Heart left ventricle (tissue), 13 donors: Measurements from ENCODE around the gene PAQR4.

Source experiments
- POLR2A ChIP-seq, 2 donors: fragments of 450-650 bp; IDR thresholded peaks; one replicate each; pipeline ENCODE4 v1.6.1; 2017; ENCODE audit warnings: antibody characterized with exemption in 2 of 2, mild to moderate bottlenecking in 2 of 2, moderate library complexity in 2 of 2
- TF ChIP-seq, protein P1 (sequence below), 12 donors: fragments of 200-600 bp; sonication (generic) in 4 of 12; IDR thresholded peaks; one replicate each; pipeline versions ENCODE4 v1.5.0 to v1.8.0; 2018 to 2022; ENCODE audit warnings: antibody characterized with exemption in 12 of 12, mild to moderate bottlenecking in 5 of 12
- donor health status: ischemic (EF 13 %, LVEDD 7.1; RV severe dilation, severe dysfunction).
- donor health status: DM: no; HTN: yes; CAD: no.
- donor health status: DM: no; HTN: no; CAD: no.
- donor health status: ischemic (EF 25% LVEDD 6.9; RV normal size, moderate dysfunction).
- donor health status: ischemic (EF 25% LVEDD 5.7; RV mildly dilated, moderate dysfunction).
- donor health status: ischemic (EF 35%, LVEDD 5.7; RV mildly dilated, moderate dysfunction).
- donor health status: nonischemic (EF 11% LVEDD 7.7; RV severe dilation, severe dysfunction).
- donor health status: DM: yes; HTN: yes; CAD: no.
- donor health status: PGD.
- donor health status: ischemic (EF 29% LVEDD 5.4; RV normal size, mild dysfunction).
- donor health status: nonischemic (EF 23%, LVEDD 6.1; RV moderate dilation, normal function).

DNA sequence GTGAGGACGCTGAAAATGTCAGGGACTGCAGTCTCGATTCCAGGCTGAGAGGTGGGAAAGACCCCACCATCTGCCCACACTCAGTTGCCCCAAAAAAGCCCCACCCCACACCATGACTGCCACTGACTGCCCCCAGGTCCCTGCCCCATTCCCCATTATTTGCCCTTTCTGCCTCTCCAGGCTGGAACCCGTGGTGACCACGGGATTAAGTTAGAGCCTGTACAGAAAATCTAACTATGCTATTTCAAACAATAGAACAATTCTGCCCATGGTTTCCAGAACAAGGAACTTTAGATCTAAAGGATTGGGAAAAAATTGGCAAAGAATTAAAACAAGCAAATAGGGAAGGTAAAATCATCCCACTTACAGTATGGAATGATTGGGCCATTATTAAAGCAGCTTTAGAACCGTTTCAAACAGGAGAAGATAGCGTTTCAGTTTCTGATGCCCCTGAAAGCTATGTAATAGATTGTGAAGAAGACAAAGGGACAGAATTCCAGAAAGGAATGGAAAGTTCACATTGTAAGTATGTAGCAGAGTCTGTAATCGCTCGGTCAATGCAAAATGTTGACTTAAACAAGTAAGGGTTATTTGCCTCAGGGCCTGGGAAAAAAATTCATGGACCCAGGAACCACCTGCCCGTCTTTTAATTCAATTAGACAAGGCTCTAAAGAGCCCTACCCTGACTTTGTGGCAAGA is 43.0 kb upstream of the PAQR4 start:
- TF ChIP-seq, protein P1, sequence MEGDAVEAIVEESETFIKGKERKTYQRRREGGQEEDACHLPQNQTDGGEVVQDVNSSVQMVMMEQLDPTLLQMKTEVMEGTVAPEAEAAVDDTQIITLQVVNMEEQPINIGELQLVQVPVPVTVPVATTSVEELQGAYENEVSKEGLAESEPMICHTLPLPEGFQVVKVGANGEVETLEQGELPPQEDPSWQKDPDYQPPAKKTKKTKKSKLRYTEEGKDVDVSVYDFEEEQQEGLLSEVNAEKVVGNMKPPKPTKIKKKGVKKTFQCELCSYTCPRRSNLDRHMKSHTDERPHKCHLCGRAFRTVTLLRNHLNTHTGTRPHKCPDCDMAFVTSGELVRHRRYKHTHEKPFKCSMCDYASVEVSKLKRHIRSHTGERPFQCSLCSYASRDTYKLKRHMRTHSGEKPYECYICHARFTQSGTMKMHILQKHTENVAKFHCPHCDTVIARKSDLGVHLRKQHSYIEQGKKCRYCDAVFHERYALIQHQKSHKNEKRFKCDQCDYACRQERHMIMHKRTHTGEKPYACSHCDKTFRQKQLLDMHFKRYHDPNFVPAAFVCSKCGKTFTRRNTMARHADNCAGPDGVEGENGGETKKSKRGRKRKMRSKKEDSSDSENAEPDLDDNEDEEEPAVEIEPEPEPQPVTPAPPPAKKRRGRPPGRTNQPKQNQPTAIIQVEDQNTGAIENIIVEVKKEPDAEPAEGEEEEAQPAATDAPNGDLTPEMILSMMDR (IDR thresholded peaks at IDR 0.05) = no peak
- no peak for TF ChIP-seq POLR2A (IDR thresholded peaks at IDR 0.05)
